Right atrium auricular region (tissue), 2 donors: Measurements from ENCODE around the gene APOLD1. TPM values are rescaled to one million over a fixed set of nuclear protein-coding genes. Genes with fewer than 3 reads are reported as not detected.

Source experiments
- DNase-seq: peaks from one replicate; pipeline ENCODE4 v3.0.0-alpha.2; 2019; ENCODE audit warnings: low spot score
- H3K27ac ChIP-seq, 2 donors: fragments of 200-600 bp; sonication (generic); 1 replicate in 1 of 2; 2 replicates in 1 of 2; pipeline ENCODE4 v1.5.1; 2016 to 2019
- H3K27me3 ChIP-seq, 2 donors: fragments of 200-600 bp; sonication (generic); one replicate each; pipeline versions ENCODE4 v1.5.1 to v1.6.0; 2017 to 2019
- H3K36me3 ChIP-seq: fragments of 200-600 bp; sonication (generic); one replicate; pipeline ENCODE4 v1.5.1; 2016
- H3K4me1 ChIP-seq, 2 donors: fragments of 200-600 bp; sonication (generic); one replicate each; pipeline versions ENCODE4 v1.5.1 to v1.6.0; 2017 to 2019
- H3K4me3 ChIP-seq, 2 donors: fragments of 200-600 bp; sonication (generic); 1 replicate in 1 of 2; 2 replicates in 1 of 2; pipeline ENCODE4 v1.5.1; 2017 to 2019; ENCODE audit warnings: mild to moderate bottlenecking in 1 of 2, moderate library complexity in 1 of 2
- H3K9me3 ChIP-seq, 2 donors: fragments of 200-600 bp; sonication (generic); one replicate each; pipeline ENCODE4 v1.5.1; 2019
- total RNA-seq, 2 donors: library from RNA; depleted of rRNA; stranded (reverse); fragments of >200 nt; gene quantifications; one replicate each; pipeline ENCODE4 v1.1.0, GENCODE V29; 2016
- TF ChIP-seq, protein P1 (sequence below), 2 donors: fragments of 200-600 bp; sonication (generic); IDR thresholded peaks; one replicate each; pipeline ENCODE4 v1.5.1; 2019; ENCODE audit warnings: antibody characterized with exemption in 2 of 2

Gene APOLD1
- total RNA-seq, 2 donors from 2014 or later: 49.9 to 70.2 TPM

DNA sequence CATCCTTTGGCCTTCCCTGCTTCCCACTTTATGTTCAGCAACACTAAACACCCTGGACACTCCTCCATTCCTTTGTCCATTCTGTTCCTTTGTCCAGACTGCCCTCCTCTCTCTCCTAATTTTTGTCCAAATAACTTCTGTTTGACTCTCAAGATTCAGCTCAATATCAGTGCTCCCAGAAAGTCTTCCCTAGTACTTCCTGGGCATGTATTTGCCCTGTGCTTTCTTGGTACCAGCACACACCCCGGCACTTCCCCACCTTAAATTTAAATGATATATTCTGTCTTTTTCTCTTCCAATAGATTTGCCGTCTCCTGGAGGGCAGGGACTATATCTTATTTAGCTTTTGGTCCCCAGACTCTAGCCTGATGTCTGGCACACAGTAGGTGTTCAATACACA lies 6.5 kb upstream of the APOLD1 start:
- H3K4me1 ChIP-seq: peaks cover 0 to 9% of the 10 kb centered on the region in 2 donors
- H3K4me3 ChIP-seq: no peak overlapping the region
- no peaks in the 10 kb centered on the region for H3K27me3 ChIP-seq
- no peaks in the 10 kb centered on the region for H3K9me3 ChIP-seq
- H3K27ac ChIP-seq: no peak overlapping the region
- DNase-seq: no peak
- TF ChIP-seq, protein P1, sequence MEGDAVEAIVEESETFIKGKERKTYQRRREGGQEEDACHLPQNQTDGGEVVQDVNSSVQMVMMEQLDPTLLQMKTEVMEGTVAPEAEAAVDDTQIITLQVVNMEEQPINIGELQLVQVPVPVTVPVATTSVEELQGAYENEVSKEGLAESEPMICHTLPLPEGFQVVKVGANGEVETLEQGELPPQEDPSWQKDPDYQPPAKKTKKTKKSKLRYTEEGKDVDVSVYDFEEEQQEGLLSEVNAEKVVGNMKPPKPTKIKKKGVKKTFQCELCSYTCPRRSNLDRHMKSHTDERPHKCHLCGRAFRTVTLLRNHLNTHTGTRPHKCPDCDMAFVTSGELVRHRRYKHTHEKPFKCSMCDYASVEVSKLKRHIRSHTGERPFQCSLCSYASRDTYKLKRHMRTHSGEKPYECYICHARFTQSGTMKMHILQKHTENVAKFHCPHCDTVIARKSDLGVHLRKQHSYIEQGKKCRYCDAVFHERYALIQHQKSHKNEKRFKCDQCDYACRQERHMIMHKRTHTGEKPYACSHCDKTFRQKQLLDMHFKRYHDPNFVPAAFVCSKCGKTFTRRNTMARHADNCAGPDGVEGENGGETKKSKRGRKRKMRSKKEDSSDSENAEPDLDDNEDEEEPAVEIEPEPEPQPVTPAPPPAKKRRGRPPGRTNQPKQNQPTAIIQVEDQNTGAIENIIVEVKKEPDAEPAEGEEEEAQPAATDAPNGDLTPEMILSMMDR (IDR thresholded peaks at IDR 0.05): no peak
- H3K36me3 ChIP-seq: no peaks in the 10 kb centered on the region

DNA sequence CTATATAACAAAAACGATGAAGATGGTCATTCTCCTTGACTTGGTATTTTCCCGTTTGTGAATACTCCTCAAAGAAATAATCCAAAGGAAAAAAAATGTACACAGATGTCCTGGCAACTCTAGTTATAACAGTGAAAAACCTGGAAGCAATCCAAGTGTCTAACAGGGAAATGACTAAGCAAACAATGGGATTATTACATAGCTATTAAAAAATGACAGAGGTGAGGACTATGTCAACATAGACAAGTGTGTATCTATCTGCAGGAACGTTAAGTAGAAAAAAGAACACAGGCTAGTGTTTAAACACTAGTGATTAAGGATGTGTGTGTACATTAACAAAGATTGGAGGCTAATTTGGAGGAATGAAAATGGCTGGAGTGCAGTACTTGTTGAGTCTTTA lies 5.9 kb upstream of the APOLD1 start:
- no peak for DNase-seq
- TF ChIP-seq, protein P1 (IDR thresholded peaks at IDR 0.05): no peak

DNA sequence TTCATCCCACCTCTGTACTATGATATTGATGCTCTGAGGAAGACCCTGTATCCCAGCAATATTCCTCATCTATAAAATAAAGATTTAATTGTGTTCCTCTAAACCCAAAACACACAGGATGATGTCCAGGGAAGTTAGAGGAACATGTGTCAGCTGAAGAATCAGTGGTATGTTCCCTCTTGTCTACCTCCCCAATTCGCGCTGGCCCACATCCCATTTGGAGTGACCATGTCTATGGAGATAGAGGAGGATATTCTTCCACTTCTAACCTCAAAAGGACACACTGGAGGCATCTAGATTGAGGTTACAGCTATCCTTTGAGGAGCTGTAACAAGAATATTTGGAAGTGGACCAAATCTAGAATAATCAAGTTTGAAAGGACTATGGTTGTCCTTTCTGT lies 1.3 kb upstream of the APOLD1 start:
- TF ChIP-seq, protein P1 (IDR thresholded peaks at IDR 0.05): no peak
- no peaks in the 10 kb centered on the region for H3K36me3 ChIP-seq
- H3K4me3 ChIP-seq: no peak overlapping the region
- no peaks in the 10 kb centered on the region for H3K9me3 ChIP-seq
- no peaks in the 10 kb centered on the region for H3K27me3 ChIP-seq
- peak overlapping the region; percentile 79 to 98 for H3K27ac ChIP-seq
- DNase-seq: no peak
- H3K4me1 ChIP-seq: peaks cover 0 to 29% of the 10 kb centered on the region in 2 donors

More for the DNA sequence above, 5.9 kb upstream of the APOLD1 start:
- Histone ChIP-seq H3K4me1 (peaks cover 0 to 9% of the 10 kb centered on the region in 2 donors), H3K9me3 (no peaks in the 10 kb centered on the region), H3K27ac (no peak overlapping the region), H3K36me3 (no peaks in the 10 kb centered on the region), H3K4me3 (no peak overlapping the region), H3K27me3 (no peaks in the 10 kb centered on the region)

DNA sequence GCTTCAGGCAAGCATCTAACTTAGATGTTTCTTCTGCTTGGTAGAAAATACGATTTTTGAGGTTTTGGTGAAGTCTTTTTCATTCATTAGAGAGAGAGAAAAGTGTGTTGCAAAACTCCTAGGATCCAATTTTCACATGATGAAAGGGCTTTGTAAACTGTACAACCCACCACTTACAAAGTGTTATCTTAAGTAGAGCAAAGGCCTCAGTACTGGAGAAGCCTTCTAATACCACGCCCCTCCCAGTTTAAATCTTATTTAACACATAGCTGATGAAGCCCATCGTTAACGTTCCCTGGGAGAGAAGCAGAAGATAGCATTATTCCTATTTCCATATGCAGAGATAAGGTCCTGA lies 869 bp downstream of the APOLD1 start:
- H3K27ac ChIP-seq: peak overlapping the region; percentile 91 to 98
- H3K36me3 ChIP-seq: no peaks in the 10 kb centered on the region
- no peaks in the 10 kb centered on the region for H3K27me3 ChIP-seq
- no peaks in the 10 kb centered on the region for H3K9me3 ChIP-seq
- TF ChIP-seq, protein P1 (IDR thresholded peaks at IDR 0.05): no peak
- DNase-seq: no peak
- peaks cover 0 to 26% of the 10 kb centered on the region in 2 donors for H3K4me1 ChIP-seq
- peak overlapping the region; percentile 55 to 63 for H3K4me3 ChIP-seq

DNA sequence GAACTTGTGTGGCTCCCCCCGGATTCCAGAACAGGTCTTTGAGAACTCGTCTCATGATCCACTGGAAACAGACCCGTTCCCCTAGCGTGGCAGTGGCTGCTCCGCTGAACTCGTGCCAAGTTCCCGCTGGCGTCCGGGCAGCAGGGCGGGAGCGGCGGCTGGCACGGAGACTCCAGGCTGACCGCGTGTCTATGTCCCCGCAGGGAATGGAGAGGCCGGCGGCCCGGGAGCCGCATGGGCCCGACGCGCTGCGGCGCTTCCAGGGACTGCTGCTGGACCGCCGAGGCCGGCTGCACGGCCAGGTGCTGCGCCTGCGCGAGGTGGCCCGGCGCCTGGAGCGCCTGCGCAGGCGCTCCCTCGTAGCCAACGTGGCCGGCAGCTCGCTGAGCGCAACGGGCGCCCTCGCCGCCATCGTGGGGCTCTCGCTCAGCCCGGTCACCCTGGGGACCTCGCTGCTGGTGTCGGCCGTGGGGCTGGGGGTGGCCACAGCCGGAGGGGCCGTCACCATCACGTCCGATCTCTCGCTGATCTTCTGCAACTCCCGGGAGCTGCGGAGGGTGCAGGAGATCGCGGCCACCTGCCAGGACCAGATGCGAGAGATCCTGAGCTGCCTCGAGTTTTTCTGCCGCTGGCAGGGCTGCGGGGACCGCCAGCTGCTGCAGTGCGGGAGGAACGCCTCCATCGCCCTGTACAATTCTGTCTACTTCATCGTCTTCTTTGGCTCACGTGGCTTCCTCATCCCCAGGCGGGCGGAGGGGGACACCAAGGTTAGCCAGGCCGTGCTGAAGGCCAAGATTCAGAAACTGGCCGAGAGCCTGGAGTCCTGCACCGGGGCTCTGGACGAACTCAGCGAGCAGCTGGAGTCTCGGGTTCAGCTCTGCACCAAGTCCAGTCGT lies 1.5 kb downstream of the APOLD1 start:
- DNase-seq: peak; percentile 70
- H3K4me1 ChIP-seq: peaks cover 0 to 32% of the 10 kb centered on the region in 2 donors

More for the DNA sequence above, 1.5 kb downstream of the APOLD1 start:
- Histone ChIP-seq H3K9me3 (no peaks in the 10 kb centered on the region), H3K4me3 (peak overlapping the region; percentile 55 to 63), H3K27ac (peak overlapping the region; percentile 91 to 98), H3K36me3 (no peaks in the 10 kb centered on the region), H3K27me3 (no peaks in the 10 kb centered on the region)
- TF ChIP-seq, protein P1 (IDR thresholded peaks at IDR 0.05): peak in 1 of 2 donors; percentile 2
